CD4-positive, alpha-beta T cell treated with Interleukin-12 subunit alpha and Interleukin-12 subunit beta, for 1 hour (primary cell): ENCODE results near the gene INPP5A.
"Not testable (repeated sequence)": the region's sequence is repeated elsewhere in the genome, so short reads cannot be mapped to it uniquely, and the experiment has no call there.

Experiments used
- DNase-seq: peaks from one replicate; pipeline ENCODE4 v3.0.0-alpha.2; 2020

The INPP5A gene

GRCh38 chr10:132776821-132777220 is 239.2 kb downstream of the INPP5A start:
- DNase-seq: no peak

GRCh38 chr10:132777441-132777840 is 239.9 kb downstream of the INPP5A start:
- DNase-seq: no peak

GRCh38 chr10:132779549-132780294 is 242.1 kb downstream of the INPP5A start:
- DNase-seq: no peak

DNA sequence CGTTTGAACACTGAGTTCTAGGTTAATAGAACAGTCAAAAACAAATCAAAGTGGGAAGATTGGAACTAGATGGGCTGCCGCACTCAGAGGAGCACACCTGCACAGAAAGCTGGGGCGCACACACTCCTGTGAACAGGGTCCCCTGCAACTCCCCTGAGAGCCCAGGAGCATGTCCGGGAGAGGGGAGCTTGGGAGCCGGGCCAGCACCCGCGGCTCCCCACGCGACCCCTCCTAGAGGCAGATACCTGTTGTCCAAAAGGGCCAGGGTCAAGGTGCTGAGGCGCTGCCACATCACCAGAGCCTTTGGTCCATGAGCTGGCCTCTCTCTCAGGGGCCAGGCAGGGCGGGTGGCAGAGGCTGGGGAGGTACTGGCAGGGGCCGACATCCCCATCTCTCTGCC is 242.8 kb downstream of the INPP5A start:
- no peak for DNase-seq

GRCh38 chr10:132781556-132781955 is 244.0 kb downstream of the INPP5A start:
- DNase-seq: no peak

- DNase-seq: no peak
Observed at GRCh38 chr10:132783165-132783939, 245.8 kb downstream of the INPP5A start.

DNA sequence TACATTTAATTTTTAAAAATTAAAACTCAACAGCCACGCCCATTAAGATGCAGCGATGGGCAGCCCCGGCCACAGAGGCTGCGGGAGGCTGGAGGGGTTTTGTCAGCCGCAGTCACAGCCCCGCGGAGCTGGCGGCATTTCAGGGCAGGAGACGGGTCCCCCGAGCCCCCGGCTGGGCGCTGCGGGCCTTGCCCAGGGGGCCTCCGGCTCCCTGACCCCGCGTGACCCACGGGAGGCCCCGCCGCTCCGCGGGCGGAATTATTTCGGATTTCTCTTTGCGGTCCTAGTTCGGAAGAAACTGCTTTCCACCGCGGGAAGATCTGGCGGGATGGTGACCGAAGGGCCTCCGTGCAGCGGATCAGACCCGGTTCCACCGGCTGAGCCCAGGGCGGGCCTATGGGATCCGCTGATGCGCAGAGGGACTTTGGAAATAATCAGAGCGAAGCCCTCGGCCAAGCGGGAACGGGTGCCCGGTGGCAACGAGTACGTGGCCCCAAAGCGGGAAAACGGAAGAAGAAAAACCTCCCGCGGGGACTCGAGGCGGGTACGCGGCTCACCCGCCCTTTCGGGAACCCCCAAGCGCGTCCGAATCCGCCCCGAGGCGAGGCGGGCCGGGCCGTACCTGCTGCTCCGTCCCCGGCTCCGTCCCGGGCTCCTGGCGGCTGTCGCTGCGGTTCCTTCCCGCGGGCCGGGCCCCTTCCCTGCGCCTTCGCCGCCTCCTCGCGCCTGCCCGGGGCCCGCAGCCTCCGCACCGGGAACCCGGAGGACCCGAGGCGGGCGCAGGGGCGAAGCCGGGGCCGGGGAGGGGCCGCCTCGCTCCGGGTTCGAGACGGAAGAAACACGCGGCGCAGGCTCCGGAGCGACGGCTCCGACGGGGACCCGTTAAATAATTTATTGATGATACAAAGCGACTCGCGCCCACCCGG is 246.6 kb downstream of the INPP5A start:
- no peak for DNase-seq

- no peak for DNase-seq
Observed at GRCh38 chr10:132784866-132785722, 247.5 kb downstream of the INPP5A start.

- DNase-seq: no peak
Observed at GRCh38 chr10:132785723-132786475, 248.3 kb downstream of the INPP5A start, which contains the start of gene NKX6-2. TSS of gene NKX6-2 (minus strand) at chr10:132786147. CDS start at chr10:132785948, 199 bp downstream.

DNA sequence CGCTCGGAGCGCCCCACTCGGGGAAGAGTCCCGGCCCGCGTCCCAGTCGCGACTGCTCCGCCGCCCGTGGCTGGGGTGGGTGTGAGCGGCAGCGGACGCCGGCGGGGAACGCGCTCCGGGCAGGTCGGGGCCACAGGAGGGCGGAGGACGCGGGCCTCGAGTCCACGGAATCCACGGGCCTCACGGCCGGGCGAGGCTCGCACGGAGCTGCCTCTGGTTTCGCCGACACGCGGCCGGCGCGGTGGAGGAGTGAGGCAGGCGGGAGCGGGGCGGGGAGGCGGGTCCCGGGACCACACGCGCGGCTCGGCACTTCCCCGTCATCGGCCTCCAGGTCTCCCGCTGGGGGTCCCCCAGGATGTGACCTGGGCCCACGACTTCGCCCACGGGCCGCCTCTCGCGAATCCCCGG is 248.9 kb downstream of the INPP5A start:
- no peak for DNase-seq

GRCh38 chr10:132786884-132787494 is 249.4 kb downstream of the INPP5A start:
- no peak for DNase-seq

- no peak for DNase-seq
Observed at GRCh38 chr10:132787495-132788179, 250.1 kb downstream of the INPP5A start.

GRCh38 chr10:132788180-132788830 is 250.7 kb downstream of the INPP5A start:
- no peak for DNase-seq

DNA sequence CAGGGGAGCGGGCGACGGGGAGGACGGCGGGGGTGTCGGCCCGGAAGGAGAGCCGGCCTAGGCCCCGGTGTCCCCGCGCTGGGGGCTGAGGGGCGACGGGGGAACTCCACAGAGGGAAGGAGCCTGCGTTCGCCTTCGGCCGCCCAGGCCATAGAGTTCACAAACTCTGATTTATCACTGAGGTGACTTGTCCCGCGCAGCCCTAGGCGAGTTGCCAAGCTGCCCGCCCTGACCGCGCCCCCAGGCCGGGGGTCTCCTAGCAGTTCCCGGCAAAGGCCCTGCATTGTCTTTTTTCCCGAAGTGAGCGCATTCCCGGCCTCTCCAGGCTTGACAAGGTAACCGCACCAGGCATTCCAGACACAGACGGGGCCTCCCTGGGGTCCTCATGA is 251.2 kb downstream of the INPP5A start:
- no peak for DNase-seq

GRCh38 chr10:132789659-132790148 is 252.1 kb downstream of the INPP5A start:
- no peak for DNase-seq

DNA sequence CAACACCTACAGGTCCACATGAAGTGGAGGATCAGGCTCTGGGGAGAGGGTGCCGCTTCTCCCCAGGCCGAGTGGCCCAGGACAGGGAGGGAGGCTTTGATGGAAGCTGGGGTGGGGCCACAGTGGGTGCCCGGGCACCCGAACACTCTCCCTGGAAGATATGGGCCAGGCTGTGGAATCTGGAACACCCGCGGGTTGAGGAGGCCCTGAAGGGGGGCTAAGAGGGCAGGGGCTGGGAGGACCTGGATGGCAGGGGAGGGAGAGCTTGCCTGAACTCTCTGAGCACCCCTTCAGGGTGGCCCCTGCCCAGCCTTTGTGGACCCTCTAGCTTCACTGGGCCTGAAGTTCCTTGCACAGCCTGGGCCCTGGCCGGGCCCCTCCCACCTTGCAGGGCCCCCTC is 252.9 kb downstream of the INPP5A start:
- no peak for DNase-seq

GRCh38 chr10:132790934-132791829 is 253.6 kb downstream of the INPP5A start:
- DNase-seq: no peak

DNA sequence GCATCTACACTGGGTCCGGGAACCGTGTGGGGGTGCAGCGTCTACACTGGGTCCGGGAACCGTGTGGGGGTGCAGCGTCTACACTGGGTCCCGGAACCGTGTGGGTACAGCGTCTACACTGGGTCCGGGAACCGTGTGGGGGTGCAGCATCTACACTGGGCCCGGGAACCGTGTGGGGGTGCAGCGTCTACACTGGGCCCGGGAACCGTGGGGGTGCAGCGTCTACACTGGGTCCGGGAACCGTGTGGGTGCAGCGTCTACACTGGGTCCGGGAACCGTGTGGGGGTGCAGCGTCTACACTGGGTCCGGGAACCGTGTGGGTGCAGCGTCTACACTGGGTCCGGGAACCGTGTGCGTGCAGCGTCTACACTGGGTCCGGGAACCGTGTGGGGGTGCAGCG is 254.5 kb downstream of the INPP5A start:
- DNase-seq: not testable (repeated sequence)
